ENCODE results near the gene TMCC2.

Gene TMCC2

DNA sequence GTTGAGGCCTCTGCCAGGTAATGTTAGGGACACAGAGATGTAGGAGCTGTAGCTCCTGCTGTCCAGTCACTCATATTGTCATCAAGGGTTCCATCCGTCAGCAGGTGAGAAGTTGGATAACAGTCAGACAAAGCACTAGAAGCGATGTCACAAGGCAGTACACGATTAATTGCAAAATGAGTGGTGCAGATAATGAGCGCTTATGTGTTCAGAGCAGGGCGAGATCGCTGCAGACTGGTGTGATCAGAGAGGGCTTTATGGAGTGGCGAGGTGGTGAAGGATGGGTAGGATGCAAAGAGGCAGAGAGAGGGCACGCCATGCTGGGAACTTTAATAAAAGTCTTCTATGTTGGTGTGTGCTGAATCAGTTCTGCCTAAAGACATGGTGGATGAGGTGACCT, 8.8 kb downstream of the TMCC2 start:
- no peak overlapping the region for H3K27ac ChIP-seq
- TF ChIP-seq, protein P1, sequence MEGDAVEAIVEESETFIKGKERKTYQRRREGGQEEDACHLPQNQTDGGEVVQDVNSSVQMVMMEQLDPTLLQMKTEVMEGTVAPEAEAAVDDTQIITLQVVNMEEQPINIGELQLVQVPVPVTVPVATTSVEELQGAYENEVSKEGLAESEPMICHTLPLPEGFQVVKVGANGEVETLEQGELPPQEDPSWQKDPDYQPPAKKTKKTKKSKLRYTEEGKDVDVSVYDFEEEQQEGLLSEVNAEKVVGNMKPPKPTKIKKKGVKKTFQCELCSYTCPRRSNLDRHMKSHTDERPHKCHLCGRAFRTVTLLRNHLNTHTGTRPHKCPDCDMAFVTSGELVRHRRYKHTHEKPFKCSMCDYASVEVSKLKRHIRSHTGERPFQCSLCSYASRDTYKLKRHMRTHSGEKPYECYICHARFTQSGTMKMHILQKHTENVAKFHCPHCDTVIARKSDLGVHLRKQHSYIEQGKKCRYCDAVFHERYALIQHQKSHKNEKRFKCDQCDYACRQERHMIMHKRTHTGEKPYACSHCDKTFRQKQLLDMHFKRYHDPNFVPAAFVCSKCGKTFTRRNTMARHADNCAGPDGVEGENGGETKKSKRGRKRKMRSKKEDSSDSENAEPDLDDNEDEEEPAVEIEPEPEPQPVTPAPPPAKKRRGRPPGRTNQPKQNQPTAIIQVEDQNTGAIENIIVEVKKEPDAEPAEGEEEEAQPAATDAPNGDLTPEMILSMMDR (IDR thresholded peaks at IDR 0.05) = no peak
- TF ChIP-seq ZFX (IDR thresholded peaks at IDR 0.05; ENCODE audit: borderline replicate concordance) = no peak

DNA sequence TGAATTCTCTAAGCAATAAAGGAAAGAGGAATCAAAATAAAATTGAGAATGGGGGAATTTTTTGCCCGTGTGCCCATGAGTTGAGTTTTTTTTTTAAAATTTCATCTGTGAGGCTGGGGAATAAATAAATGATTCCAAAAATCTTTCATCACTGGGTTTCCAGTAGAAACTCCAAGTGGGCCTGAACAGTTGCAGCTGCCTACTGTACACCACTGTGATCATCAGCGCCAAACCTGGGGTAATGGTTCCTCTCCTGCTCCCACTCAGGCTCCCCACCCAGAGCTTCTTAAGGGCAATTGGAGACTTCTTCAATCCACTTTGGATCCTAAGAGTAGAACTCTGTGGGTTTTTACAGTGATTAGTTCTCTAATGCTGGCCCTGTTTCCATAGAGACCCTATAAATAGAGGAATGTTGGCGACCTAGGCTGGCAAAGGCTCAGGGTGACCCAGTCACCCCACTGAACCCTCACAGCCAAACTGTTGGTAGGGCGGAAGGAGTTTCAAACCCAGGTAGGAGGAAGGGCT, 9.3 kb downstream of the TMCC2 start:
- H3K27ac ChIP-seq = no peak overlapping the region
- no peak for TF ChIP-seq ZFX (IDR thresholded peaks at IDR 0.05; ENCODE audit: borderline replicate concordance)
- TF ChIP-seq, protein P1 (IDR thresholded peaks at IDR 0.05) = no peak

DNA sequence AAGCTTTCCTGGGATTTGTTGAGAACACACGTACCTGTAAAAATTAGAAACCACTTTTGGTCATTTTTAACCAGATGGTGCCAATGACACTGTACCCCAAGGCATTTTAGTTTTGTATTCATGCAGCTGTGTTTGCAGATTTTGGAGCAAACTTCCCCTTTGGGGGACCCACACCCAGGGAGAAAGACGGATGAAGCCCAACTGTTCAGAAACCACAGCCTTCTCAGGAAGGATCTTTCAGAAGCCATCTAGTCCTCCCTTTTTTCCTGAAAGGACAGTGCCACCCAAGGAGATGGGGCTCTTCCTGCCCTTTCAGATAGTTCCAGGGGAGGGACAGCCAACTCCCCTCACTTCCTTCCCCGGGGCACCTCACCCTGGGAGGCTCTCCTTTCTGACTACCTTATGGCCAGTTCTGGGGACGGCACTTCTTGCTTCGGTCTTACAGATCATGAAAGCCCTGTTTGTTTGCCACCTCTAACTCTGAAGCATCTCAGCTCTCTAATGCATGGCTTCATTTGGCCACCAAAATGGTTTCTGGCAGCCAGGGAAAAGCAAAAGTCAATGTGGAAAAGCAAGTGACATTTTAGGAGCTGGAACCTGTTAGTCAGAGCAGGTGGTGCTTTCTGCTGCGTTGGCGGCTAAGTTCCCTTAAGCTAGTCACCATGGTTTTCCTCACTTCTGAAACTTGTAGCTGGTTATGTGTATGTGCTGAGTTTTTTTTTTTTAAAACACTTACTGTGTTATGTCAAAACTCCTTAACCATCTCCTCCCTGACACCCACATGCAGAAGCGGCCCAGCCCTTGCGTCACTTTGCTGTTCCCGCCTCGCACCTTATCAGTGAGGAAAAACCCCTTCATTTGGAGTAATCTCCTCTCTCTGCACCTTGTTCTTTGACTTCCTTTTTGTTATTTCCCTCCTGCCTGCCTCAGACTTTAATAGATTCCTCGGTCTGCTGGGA, 10.1 kb downstream of the TMCC2 start:
- H3K27ac ChIP-seq = no peak overlapping the region
- TF ChIP-seq, protein P1 (IDR thresholded peaks at IDR 0.05) = no peak
- no peak for TF ChIP-seq ZFX (IDR thresholded peaks at IDR 0.05; ENCODE audit: borderline replicate concordance)

DNA sequence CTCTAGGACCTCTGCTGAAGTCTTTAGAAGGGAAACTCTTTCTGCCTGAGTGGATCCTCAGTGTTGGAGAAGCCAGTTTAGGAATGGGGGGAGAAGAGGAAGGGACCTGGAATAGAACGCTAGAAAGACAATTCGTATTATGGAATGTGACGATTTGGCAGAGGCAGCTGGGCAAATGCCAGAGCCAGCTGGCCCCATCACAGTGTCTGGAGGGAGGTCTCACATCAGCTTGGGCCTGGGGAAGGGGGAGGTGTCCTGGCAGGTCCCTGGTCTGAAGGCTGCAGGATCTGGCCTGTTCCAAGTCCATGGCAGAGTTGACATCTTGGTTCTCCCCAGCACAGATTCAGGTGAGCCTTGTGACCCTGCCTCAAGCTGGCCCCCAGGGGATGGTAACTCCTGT, 11.3 kb downstream of the TMCC2 start:
- no peak for TF ChIP-seq ZFX (IDR thresholded peaks at IDR 0.05; ENCODE audit: borderline replicate concordance)
- TF ChIP-seq, protein P1 (IDR thresholded peaks at IDR 0.05) = no peak
- H3K27ac ChIP-seq = no peak overlapping the region

DNA sequence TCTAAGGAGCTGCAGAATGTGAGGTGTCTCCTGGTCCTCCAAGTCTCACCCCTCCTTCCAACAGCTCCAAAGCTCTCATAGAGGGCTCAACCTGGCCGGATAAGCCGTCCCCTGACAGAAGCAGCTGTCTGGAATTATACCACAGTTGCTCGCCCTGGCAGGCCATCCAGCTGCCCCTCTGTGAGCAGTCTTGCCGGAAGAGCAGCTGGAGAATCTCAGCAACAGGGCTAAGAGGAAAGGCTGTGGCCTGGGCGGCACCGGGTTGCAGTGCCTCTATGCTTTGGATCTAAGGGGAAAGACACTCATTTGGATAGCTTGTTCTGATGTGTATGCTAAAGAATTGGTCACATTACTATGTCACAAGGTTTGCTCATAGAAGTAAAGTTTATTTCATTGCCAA, 12.4 kb downstream of the TMCC2 start:
- TF ChIP-seq, protein P1 (IDR thresholded peaks at IDR 0.05) = no peak
- no peak overlapping the region for H3K27ac ChIP-seq

DNA sequence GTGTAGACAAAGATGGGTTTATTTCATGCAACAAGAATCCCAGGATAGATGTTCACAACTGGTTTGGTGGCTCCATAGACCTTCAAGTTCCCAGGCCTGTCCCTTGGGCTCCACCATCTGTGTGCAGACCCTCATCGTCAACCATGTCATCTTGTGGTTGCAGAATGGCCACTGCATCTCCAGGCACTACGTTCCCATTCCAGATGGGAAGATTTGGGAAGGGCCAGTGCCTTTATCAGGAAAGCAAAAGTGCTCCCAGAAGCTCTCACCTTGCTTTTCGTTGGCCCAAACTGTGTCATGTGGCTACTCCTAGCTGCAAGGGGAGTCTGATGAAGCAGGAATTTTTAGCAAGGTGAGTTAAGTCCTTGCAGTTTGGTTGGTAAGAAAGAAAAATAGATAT, 12.8 kb downstream of the TMCC2 start:
- no peak overlapping the region for H3K27ac ChIP-seq
- TF ChIP-seq, protein P1 (IDR thresholded peaks at IDR 0.05) = no peak
- no peak for TF ChIP-seq ZFX (IDR thresholded peaks at IDR 0.05; ENCODE audit: borderline replicate concordance)

DNA sequence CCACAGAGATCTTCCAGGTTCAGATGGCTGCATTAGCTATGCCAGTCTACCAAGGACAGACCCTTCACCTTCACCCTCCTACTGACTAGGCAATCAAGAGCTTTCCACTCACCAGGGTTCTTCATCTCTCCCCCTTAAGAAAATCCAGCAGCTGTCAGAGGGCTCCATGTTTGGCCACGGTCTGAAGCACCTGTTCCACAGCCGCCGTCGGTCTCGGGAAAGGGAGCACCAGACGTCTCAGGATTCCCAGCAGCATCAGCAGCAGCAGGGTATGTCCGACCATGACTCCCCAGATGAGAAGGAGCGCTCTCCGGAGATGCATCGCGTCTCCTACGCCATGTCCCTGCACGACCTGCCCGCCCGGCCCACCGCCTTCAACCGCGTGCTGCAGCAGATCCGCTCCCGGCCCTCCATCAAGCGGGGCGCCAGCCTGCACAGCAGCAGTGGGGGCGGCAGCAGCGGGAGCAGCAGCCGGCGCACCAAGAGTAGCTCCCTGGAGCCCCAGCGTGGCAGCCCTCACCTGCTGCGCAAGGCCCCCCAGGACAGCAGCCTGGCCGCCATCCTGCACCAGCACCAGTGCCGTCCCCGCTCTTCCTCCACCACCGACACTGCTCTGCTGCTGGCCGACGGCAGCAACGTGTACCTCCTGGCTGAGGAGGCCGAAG, 13.8 kb downstream of the TMCC2 start:
- TF ChIP-seq, protein P1 (IDR thresholded peaks at IDR 0.05) = no peak
- TF ChIP-seq ZFX (IDR thresholded peaks at IDR 0.05; ENCODE audit: borderline replicate concordance) = no peak
- H3K27ac ChIP-seq = no peak overlapping the region
